Lower leg skin (tissue), 3 donors: ENCODE measurements around the gene SLC2A6.

Source experiments
- CTCF ChIP-seq, 3 donors: fragments of 450-650 bp; IDR thresholded peaks; one replicate each; pipeline ENCODE4 v1.5.1; 2016; ENCODE audit warnings: antibody characterized with exemption in 3 of 3, mild to moderate bottlenecking in 3 of 3, moderate library complexity in 2 of 3
- POLR2A ChIP-seq, 2 donors: fragments of 450-650 bp; IDR thresholded peaks; one replicate each; pipeline ENCODE4 v1.6.1; 2016 to 2017; ENCODE audit warnings: antibody characterized with exemption in 2 of 2, mild to moderate bottlenecking in 1 of 2, moderate library complexity in 1 of 2

- TF ChIP-seq CTCF (IDR thresholded peaks at IDR 0.05) = no peak
- no peak for TF ChIP-seq POLR2A (IDR thresholded peaks at IDR 0.05)
These were observed 678 bp downstream of the SLC2A6 start for GRCh38 chr9:133477992-133478850.
